Stimulated activated CD8-positive, alpha-beta memory T cell treated with anti-CD3 and anti-CD28 coated beads, Interleukin-7, amount 100 ng/mL, for 1 hour (primary cell): ENCODE measurements around the gene KTN1.

Experiments
- DNase-seq, 2 donors: peaks; one replicate each; pipeline ENCODE4 v3.0.0-alpha.2; 2020; ENCODE audit warnings: low read depth in 2 of 2

Gene KTN1

DNA sequence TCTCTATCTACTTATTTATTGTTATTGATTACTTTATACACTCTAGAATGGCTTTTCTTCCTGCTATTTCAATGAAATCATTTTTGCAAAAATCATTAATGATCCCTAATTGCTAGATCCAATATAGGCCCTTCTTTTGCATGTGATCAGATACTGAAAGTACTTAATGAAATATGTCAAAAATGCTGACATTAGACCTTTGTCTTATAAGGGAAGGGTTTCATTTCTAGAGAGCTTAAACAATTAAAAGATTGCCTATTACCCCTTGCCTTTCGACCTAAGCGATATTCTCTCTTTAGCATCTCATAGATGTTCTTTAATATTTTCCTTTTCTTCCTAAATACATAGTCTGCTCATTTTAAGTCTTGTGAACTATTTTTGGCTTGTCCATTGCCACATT, 101.1 kb downstream of the KTN1 start:
- DNase-seq, result no peak

- DNase-seq, result no peak
Observed at GRCh38 chr14:55684956-55685584, 105.1 kb downstream of the KTN1 start.

DNA sequence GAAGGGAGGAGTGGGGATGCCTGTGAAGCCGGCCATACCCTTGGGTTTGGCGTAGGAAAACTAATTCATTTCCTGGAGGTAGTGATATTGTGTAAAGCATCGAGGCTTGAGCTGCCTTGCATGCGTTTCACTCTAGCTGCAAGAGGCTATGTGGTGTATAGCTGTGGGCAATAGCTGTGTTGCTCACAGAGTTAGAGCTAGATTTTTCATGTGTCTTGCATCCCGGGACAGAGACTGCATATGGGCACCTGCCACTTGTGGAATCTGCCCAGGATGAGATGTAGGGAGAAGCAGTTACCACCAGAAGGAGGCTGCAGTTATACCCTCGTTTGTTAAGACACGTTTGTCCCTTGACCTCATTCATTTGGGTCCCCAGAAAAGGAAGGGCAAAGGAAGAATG, 106.7 kb downstream of the KTN1 start:
- no peak for DNase-seq

- no peak for DNase-seq
Observed at GRCh38 chr14:55688566-55688965, 108.6 kb downstream of the KTN1 start.

DNA sequence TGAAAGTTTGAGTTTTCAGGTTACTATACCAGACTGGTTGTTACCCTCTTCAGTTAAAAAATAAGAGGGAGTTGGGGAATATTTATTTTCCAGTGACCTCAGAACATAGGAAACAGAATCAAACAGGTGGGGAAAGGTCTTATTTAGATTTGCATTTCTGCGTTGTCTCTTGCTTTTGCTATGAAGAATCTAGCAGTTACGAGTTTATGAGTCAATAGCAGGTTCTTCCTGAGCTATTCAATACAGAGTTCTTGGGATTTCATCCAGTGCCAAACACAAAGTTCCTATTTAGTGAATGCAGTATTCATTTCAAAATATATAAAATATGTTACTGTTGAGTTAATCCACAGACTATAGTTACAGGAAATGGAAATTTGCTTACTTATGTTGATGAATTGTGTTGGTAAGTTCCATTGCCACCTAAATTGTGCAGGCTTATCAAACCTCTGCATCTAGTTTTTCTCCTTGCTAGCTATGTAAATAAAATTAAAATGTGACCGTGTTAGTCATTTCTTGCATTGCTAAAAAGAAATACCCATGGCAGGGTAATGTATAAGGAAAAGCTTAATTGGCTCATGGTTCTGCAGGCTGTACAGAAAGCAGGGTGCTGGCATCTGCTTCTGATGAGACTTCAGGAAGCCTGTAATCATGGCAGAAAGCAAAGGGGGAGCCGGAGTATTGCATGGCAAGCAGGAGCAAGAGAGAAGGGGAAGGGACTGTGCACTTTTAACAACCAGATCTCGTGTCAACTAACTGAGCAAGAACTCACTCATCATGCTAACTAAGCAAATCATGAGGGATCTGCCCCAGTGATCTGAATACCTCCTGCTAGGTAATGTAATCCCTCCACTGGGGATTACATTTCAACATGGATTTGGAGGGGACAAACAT, 110.2 kb downstream of the KTN1 start:
- DNase-seq, result no peak

DNA sequence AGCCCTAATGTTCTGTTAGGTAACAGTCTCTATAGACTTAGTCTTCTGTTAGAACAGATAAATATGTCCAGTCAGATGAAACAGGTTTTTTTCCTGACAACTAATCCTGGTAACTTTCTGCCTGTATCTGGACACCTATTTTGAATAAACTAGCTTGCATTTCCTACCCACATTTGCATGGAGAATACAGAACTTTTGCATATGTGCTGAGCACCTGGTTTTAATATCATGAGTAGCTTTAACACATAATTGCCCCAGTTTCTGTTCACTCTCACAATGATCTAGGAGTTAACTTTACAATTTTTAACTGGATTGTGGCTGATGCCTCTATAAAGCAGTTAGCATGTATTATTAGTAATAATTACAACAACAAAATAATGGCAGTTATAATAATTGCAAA, 111.7 kb downstream of the KTN1 start:
- no peak for DNase-seq

DNA sequence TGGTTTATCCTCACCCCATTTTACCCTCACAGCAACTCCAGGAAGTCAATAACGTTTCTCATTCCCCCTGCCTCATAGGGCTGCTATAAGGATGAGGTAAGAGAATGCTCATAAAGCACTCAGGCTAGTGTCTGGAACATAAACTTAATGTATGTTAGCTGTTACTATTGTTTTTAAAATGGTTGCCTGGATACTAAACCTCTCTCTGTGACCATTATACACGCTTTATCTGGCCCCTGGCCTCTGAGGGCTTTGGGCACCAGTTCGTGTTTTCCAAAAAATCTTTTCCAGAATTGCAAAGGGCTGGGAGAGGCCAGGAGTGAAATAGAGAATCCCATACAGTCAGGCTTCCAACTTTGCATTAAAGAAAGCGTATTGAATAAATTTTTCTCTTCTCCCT, 113.9 kb downstream of the KTN1 start:
- DNase-seq, result no peak

DNA sequence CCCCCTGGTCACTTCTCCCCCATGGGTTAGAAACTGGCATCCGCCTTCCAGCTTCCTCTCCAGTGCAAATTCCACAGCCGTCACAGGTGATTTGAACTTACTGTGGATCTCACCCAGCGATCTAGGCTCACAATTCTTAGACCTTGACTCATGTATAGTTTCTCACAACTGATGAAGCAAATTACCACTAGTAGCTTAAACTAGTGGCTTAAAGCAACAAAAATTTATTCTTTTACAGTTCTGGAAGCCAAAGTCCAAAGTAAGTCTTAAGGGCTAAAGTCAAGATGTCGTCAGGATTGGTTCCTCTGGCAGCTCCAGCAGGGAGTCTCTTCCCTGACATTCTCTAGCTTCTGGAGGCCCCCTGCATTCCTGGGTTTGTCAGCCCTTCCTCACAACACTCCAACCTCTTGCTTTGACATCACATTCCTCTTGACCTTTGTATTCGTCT, 117.4 kb downstream of the KTN1 start:
- DNase-seq, result no peak

- no peak for DNase-seq
Observed at GRCh38 chr14:55698051-55698450, 118.0 kb downstream of the KTN1 start.

- DNase-seq, result no peak
Observed at GRCh38 chr14:55699131-55700057, 119.4 kb downstream of the KTN1 start.

GRCh38 chr14:55701638-55702037, 121.6 kb downstream of the KTN1 start:
- no peak for DNase-seq

- DNase-seq, result no peak
Observed at GRCh38 chr14:55702511-55702910, 122.5 kb downstream of the KTN1 start.

- DNase-seq, result no peak
Observed at GRCh38 chr14:55704654-55705053, 124.6 kb downstream of the KTN1 start.

DNA sequence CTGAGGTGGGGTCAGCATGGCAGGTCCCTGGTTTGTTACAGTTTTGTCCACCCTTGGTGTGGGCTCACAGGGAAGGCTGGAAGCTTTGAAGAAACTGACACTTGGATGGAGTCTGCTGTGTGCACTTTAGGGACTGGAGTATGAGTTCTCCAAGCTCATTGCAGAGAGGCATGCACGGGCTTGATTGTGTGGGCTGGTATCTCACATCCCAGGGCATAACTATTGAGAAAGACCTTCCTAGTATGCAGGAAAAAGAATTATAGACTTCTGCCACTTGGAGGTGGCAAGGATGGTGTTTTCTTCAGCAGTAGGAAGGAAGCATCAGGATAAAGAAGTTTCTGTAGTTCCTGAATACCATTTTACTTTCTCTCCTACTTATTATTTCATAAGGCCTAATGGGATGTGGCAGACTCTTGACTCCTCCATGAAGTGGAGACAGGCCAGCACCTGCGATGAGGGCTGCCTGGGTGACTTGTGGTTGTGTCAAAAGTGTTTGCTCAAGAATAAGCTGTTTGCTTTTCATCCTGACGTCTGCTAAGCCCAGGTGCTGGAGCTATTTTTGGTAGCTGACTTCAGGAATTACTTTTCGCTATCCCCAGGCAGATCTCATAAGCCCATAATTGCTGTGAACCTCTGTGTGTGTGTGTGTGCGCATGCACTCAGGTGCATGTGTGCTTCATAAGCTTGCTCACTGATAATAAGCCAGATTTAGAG, 125.8 kb downstream of the KTN1 start:
- no peak for DNase-seq

DNA sequence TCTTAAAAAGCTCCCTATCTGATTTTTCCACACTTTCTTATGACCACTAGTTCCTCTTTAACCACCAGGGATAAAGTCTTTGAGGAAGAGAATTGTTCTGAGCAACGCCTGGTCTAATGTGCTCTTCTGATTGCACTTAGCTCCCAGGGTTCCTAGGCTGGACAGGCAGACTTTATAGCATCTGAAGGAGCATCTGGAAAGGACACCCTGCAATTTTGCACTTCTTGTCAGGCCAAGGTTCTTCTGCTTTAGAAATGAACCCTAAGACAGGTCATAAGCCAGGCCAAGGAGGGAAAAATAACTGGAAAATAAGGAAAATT, 126.3 kb downstream of the KTN1 start:
- DNase-seq, result no peak

DNA sequence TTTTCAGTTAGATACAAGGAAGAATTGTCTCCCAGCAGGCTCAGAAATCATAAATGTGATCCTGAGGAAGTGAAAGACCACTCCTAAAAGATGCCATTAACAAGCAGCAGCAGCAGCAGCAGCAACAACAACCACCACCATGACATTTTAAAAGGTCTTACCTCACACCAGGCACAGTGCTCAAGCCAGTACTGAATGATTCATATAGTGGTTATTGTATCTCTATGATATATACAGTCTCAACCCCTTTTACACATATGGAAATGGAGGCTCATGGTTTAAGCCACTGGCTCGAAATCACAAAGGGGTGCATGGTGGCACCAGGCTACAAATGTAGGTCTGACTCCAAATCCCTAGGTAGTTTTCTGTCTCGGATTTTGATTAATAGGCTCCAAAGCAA, 126.9 kb downstream of the KTN1 start:
- no peak for DNase-seq

GRCh38 chr14:55707365-55707804, 127.4 kb downstream of the KTN1 start:
- no peak for DNase-seq

DNA sequence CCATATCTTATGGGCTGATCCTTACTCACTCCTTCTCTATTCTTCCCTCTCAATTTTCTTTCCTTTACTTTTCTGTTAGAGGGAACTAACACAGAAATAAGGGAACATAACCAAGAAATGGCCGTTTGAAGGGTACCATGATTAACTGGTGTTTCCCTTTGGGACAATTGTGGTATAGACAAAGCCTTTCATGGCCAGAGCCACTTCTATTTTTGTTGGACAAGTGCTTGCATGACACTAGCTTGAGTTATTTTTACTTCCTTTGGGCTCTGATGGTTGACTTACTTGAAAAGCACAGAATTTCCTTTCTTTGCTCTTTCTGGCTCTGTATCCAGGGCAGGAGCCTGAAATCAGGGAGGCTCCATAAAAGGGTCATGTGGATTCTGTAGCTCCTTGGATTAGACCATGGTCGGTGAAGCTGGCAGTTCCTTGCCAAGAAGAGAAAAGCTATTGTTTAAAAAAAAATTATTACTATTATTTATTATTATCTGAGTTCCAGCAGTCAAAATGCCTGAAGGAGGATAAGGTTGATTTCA, 130.6 kb downstream of the KTN1 start:
- no peak for DNase-seq

- no peak for DNase-seq
Observed at GRCh38 chr14:55711175-55711811, 131.3 kb downstream of the KTN1 start.

- no peak for DNase-seq
Observed at GRCh38 chr14:55712491-55712890, 132.5 kb downstream of the KTN1 start.

DNA sequence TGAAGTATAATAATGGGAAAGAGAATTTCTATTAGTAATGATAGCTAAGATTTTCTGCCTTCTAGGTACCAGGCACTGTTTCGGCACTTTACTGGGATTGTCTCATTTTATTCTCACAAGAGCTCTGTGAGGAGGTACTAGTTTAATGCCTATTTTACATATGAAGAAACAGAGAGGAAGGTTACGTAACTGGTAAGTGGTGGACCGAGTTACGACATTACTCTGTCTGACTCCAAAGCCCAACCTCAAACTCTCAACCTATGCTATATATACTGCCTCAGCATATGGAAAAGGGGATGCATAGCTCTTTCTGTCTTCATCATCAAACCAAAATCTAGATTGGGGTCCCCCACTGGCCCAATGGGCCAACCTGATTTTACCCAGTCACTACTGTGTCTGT, 133.5 kb downstream of the KTN1 start:
- no peak for DNase-seq
